GM19099 (cell line): Measurements from ENCODE around the gene SIGLEC8.

Source experiments
- POLR2A ChIP-seq: IDR thresholded peaks from 3 replicates; pipeline ENCODE4 v1.6.1; 2011; ENCODE audit warnings: low read depth; ENCODE audit not compliant: insufficient read length; ENCODE audit errors: extremely low read depth

Gene SIGLEC8

GRCh38 chr19:51460164-51460992 lies 2.1 kb upstream of the SIGLEC8 start:
- TF ChIP-seq POLR2A, result no peak

GRCh38 chr19:51458899-51459505 lies 748 bp upstream of the SIGLEC8 start:
- no peak for TF ChIP-seq POLR2A

GRCh38 chr19:51457351-51458013 lies 772 bp downstream of the SIGLEC8 start:
- TF ChIP-seq POLR2A, result no peak

GRCh38 chr19:51456541-51457290 lies 1.5 kb downstream of the SIGLEC8 start:
- TF ChIP-seq POLR2A, result no peak

GRCh38 chr19:51450730-51451307 lies 7.4 kb downstream of the SIGLEC8 start:
- no peak for TF ChIP-seq POLR2A

- TF ChIP-seq POLR2A, result no peak
Observed at GRCh38 chr19:51448411-51449016, 9.7 kb downstream of the SIGLEC8 start.

- no peak for TF ChIP-seq POLR2A
Observed at GRCh38 chr19:51448011-51448410, 10.2 kb downstream of the SIGLEC8 start.

GRCh38 chr19:51441410-51442390 lies 16.6 kb downstream of the SIGLEC8 start:
- TF ChIP-seq POLR2A, result no peak

- TF ChIP-seq POLR2A, result no peak
Observed at GRCh38 chr19:51440846-51441409, 17.3 kb downstream of the SIGLEC8 start.

GRCh38 chr19:51440052-51440451 lies 18.2 kb downstream of the SIGLEC8 start:
- no peak for TF ChIP-seq POLR2A

- no peak for TF ChIP-seq POLR2A
Observed at GRCh38 chr19:51439021-51439465, 19.2 kb downstream of the SIGLEC8 start.

GRCh38 chr19:51434456-51434855 lies 23.8 kb downstream of the SIGLEC8 start:
- no peak for TF ChIP-seq POLR2A

- TF ChIP-seq POLR2A, result no peak
Observed at GRCh38 chr19:51433043-51433442, 25.2 kb downstream of the SIGLEC8 start.
